IPS-20b (cell line): ENCODE results near the gene ATAD3A.
A peak's percentile ranks its signal among the peaks of the same experiment; 100 is the strongest.

Experiments used
- H3K27ac ChIP-seq: one replicate; pipeline ENCODE4 v1.5.1; 2013; ENCODE audit warnings: low read length
- H3K27me3 ChIP-seq: 2 replicates; pipeline ENCODE4 v1.6.1; 2013; ENCODE audit warnings: mild to moderate bottlenecking, low read length, inconsistent platforms; ENCODE audit not compliant: insufficient read depth
- H3K36me3 ChIP-seq: 2 replicates; pipeline ENCODE4 v1.6.1; 2013; ENCODE audit warnings: low read depth, mild to moderate bottlenecking, inconsistent platforms, low read length, moderate library complexity; ENCODE audit not compliant: insufficient read depth
- H3K4me1 ChIP-seq: 2 replicates; pipeline ENCODE4 v1.6.1; 2013; ENCODE audit warnings: mild to moderate bottlenecking, control low read depth, inconsistent platforms, low read length, moderate library complexity; ENCODE audit not compliant: insufficient read depth
- H3K4me3 ChIP-seq: 2 replicates; pipeline ENCODE4 v1.5.1; 2013; ENCODE audit warnings: mild to moderate bottlenecking, low read length, inconsistent platforms
- H3K9ac ChIP-seq: 2 replicates; pipeline ENCODE4 v1.6.1; 2013; ENCODE audit warnings: low read depth, mild to moderate bottlenecking, inconsistent platforms, low read length, moderate library complexity
- H3K9me3 ChIP-seq: 2 replicates; pipeline ENCODE4 v1.6.1; 2013; ENCODE audit warnings: mild to moderate bottlenecking, low read depth, low read length, inconsistent platforms; ENCODE audit not compliant: insufficient read depth

The ATAD3A gene

GRCh38 chr1:1536938-1537546 is 25.1 kb downstream of the ATAD3A start:
- peaks cover 13% of the 10 kb centered on the region; the same call in 1 of the 2 replicates for H3K36me3 ChIP-seq
- H3K9me3 ChIP-seq = no peaks in the 10 kb centered on the region
- no peak overlapping the region for H3K4me3 ChIP-seq
- no peaks in the 10 kb centered on the region for H3K4me1 ChIP-seq
- no peak overlapping the region for H3K9ac ChIP-seq
- H3K27me3 ChIP-seq = no peaks in the 10 kb centered on the region
- H3K27ac ChIP-seq = no peak overlapping the region

GRCh38 chr1:1537626-1538250 is 25.8 kb downstream of the ATAD3A start:
- Histone ChIP-seq H3K27ac (no peak overlapping the region), H3K4me3 (no peak overlapping the region), H3K36me3 (peaks cover 20% of the 10 kb centered on the region), H3K9ac (no peak overlapping the region), H3K27me3 (no peaks in the 10 kb centered on the region), H3K9me3 (no peaks in the 10 kb centered on the region), H3K4me1 (no peaks in the 10 kb centered on the region)

DNA sequence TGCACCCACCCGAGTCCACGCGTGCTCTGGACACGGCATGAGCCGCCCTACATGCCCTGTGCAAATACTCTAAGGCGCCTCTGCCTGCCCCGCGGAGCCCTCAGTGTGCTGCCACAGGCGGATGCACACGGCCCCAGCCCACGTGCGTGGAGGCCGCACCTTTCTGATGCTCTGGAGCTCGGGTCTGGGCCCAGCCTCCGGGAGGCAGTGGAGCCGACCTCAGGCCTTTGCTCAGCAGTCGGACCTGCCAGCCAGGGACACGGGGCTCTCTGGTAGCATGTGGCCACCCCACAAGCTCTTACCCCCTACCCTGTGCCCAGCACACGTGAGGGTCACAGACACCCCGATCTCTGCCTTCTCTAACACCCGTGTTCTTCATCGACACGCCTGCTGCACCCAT is 26.4 kb downstream of the ATAD3A start:
- Histone ChIP-seq H3K27me3 (no peaks in the 10 kb centered on the region), H3K4me3 (no peak overlapping the region), H3K27ac (no peak overlapping the region), H3K9me3 (no peaks in the 10 kb centered on the region), H3K4me1 (no peaks in the 10 kb centered on the region), H3K36me3 (peaks cover 21% of the 10 kb centered on the region), H3K9ac (no peak overlapping the region)

DNA sequence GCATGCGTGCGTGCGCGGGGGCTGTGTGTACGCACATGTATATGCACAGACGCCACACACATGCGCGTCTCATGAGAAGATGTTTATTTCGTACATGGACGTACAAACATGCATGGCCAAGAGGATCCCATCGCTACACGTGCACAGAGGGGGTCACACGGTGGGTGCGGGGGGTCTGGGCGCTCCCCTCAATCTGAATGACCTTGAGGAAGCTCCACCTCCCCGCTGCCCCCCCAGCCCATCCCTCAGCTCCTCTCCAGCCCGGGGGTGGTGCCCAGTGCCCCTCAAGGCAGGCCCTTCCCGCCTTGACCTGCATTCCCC is 27.0 kb downstream of the ATAD3A start:
- Histone ChIP-seq H3K27me3 (no peaks in the 10 kb centered on the region), H3K9ac (peak overlapping the region; percentile 65; the same call in 1 of the 2 replicates), H3K27ac (no peak overlapping the region), H3K4me1 (no peaks in the 10 kb centered on the region), H3K4me3 (peak overlapping the region; percentile 79; the same call in 1 of the 2 replicates), H3K36me3 (peaks cover 21% of the 10 kb centered on the region), H3K9me3 (no peaks in the 10 kb centered on the region)

GRCh38 chr1:1539310-1540089 is 27.5 kb downstream of the ATAD3A start:
- H3K27me3 ChIP-seq = no peaks in the 10 kb centered on the region
- no peak overlapping the region for H3K27ac ChIP-seq
- peak overlapping the region; percentile 65; the same call in 1 of the 2 replicates for H3K9ac ChIP-seq
- peak overlapping the region; percentile 79; the same call in 1 of the 2 replicates for H3K4me3 ChIP-seq
- no peaks in the 10 kb centered on the region for H3K9me3 ChIP-seq
- no peaks in the 10 kb centered on the region for H3K4me1 ChIP-seq
- peaks cover 21% of the 10 kb centered on the region for H3K36me3 ChIP-seq

GRCh38 chr1:1540090-1540817 is 28.3 kb downstream of the ATAD3A start, which contains the start of gene TMEM240:
Gene TMEM240, minus strand, starts transcription at chr1:1540624. Its CDS starts 278 bp downstream, at chr1:1540346.
- Histone ChIP-seq H3K9me3 (no peaks in the 10 kb centered on the region), H3K27ac (no peak within 1 kb of the TSS), H3K4me3 (peak within 1 kb of the TSS; percentile 79; the same call in 1 of the 2 replicates), H3K36me3 (peaks cover 21% of the 10 kb centered on the region), H3K4me1 (no peaks in the 10 kb centered on the region), H3K27me3 (no peaks in the 10 kb centered on the region), H3K9ac (peak within 1 kb of the TSS; percentile 78)

- no peak overlapping the region for H3K27ac ChIP-seq
- H3K4me3 ChIP-seq = peak overlapping the region; percentile 59; the same call in 1 of the 2 replicates
- no peaks in the 10 kb centered on the region for H3K27me3 ChIP-seq
These were observed 29.1 kb downstream of the ATAD3A start for GRCh38 chr1:1540818-1541628.

DNA sequence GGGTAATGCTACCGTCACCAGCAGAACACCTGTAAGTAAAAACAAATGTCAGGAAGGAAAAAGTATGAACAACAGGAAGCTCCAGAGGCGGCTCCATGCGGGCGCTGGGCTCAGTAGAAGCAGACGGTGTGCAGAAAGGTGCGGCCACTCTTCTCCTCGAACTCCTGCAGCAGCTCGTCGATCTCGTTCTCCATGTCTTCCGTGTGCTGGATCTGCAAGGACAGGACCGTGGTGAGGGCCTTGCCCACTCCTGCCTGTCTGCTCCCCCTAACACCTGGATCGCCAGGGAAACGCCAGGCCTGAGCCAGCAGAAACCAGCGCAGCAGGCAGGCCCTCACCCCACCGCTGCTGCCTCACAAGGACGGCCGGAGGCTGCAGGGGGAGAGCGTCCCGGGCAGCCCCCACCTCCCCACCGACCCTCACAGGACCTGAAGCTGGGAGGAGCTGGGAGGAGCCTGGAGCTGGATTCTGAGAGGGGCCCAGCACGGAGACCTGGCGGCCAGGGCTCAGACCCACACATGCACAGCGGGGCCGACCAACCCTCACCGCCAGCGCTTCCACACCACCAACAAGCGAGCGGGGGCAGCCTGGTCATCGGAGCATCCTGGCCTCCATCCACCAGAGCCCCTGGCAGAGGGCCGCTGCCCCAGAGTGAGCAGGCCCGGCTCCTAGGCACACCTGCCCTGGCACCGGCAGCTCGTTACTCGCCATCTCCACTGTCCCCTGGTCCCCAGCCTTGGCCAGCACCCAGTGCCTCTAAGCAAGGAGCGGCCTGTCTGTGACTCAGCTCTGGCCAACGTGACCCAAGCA is 30.2 kb downstream of the ATAD3A start:
- Histone ChIP-seq H3K4me3 (no peak overlapping the region), H3K36me3 (peaks cover 22% of the 10 kb centered on the region), H3K27ac (no peak overlapping the region), H3K4me1 (no peaks in the 10 kb centered on the region), H3K9me3 (no peaks in the 10 kb centered on the region), H3K9ac (no peak overlapping the region), H3K27me3 (no peaks in the 10 kb centered on the region)

More at GRCh38 chr1:1540818-1541628, 29.1 kb downstream of the ATAD3A start:
- Histone ChIP-seq H3K9me3 (no peaks in the 10 kb centered on the region), H3K4me1 (no peaks in the 10 kb centered on the region), H3K9ac (peak overlapping the region; percentile 78), H3K36me3 (peaks cover 21% of the 10 kb centered on the region)

GRCh38 chr1:1542766-1543705 is 31.1 kb downstream of the ATAD3A start:
- H3K27me3 ChIP-seq = no peaks in the 10 kb centered on the region
- H3K4me1 ChIP-seq = no peaks in the 10 kb centered on the region
- no peak overlapping the region for H3K9ac ChIP-seq
- H3K4me3 ChIP-seq = no peak overlapping the region
- H3K27ac ChIP-seq = no peak overlapping the region
- H3K9me3 ChIP-seq = no peaks in the 10 kb centered on the region
- H3K36me3 ChIP-seq = peaks cover 18% of the 10 kb centered on the region

DNA sequence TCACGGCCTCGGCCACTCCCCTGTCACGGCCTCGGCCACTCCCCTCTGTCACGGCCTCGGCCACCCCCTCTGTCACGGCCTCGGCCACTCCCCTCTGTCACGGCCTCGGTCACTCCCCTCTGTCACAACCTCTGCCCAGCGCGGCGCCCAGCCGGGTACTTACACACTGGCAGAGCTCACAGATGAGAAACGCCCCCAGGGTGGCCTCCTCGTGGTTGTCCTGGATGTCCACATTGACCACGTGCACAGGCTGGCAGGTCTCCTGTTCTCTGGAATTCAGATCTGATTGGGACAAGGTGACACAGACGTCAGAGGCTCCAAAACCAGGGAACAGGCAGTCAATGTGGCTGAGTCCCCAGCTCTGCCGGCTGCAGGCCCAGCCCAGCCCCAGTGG is 31.7 kb downstream of the ATAD3A start:
- no peak overlapping the region for H3K4me3 ChIP-seq
- H3K4me1 ChIP-seq = no peaks in the 10 kb centered on the region
- peaks cover 18% of the 10 kb centered on the region for H3K36me3 ChIP-seq
- no peaks in the 10 kb centered on the region for H3K27me3 ChIP-seq
- no peak overlapping the region for H3K27ac ChIP-seq
- no peaks in the 10 kb centered on the region for H3K9me3 ChIP-seq
- no peak overlapping the region for H3K9ac ChIP-seq
